GM23338 (cell line): ENCODE results near the gene DTHD1. TPM values are rescaled to one million over a fixed set of nuclear protein-coding genes. Genes with fewer than 3 reads are reported as not detected.

Experiments used
- ATAC-seq: fragments of 200-7000 bp; cut with Tn5 transposase; 3 replicates; pipeline ENCODE4 v1.9.1; 2020
- DNase-seq: peaks from one replicate; pipeline ENCODE4 v3.0.0-alpha.2; 2015; ENCODE audit warnings: low spot score
- H2AFZ ChIP-seq: fragments of 200-600 bp; sonication (generic); 2 replicates; pipeline ENCODE4 v1.8.0; 2016; ENCODE audit warnings: antibody characterized with exemption, mild to moderate bottlenecking, moderate library complexity
- H3F3A ChIP-seq: fragments of 200-600 bp; sonication (generic); replicated peaks from 2 replicates; pipeline ENCODE4 v1.8.0; 2017; ENCODE audit warnings: antibody characterized with exemption, mixed run types, low read depth
- H3K27ac ChIP-seq: fragments of 200-600 bp; sonication (generic); 2 replicates; pipeline ENCODE4 v1.6.1; 2016; ENCODE audit warnings: low read depth
- H3K27me3 ChIP-seq: fragments of 200-600 bp; sonication (generic); 2 replicates; pipeline ENCODE4 v1.8.0; 2016; ENCODE audit warnings: mild to moderate bottlenecking, mixed run types, moderate library complexity; ENCODE audit not compliant: insufficient read depth
- H3K36me3 ChIP-seq: fragments of 200-600 bp; sonication (generic); 2 replicates; pipeline ENCODE4 v1.8.0; 2016; ENCODE audit warnings: mild to moderate bottlenecking; ENCODE audit not compliant: insufficient read depth
- H3K4me1 ChIP-seq: fragments of 200-600 bp; sonication (generic); 2 replicates; pipeline ENCODE4 v1.8.0; 2016; ENCODE audit warnings: mild to moderate bottlenecking, moderate library complexity; ENCODE audit not compliant: insufficient read depth
- H3K4me2 ChIP-seq: fragments of 200-600 bp; sonication (generic); 2 replicates; pipeline ENCODE4 v1.7.1; 2017; ENCODE audit warnings: mixed run types
- H3K4me3 ChIP-seq: fragments of 200-600 bp; sonication (generic); 2 replicates; pipeline ENCODE4 v1.6.1; 2016; ENCODE audit warnings: mixed run types
- H3K79me2 ChIP-seq: fragments of 200-600 bp; sonication (generic); replicated peaks from 2 replicates; pipeline ENCODE4 v1.8.0; 2017; ENCODE audit warnings: mild to moderate bottlenecking; ENCODE audit not compliant: insufficient read depth
- H3K9me2 ChIP-seq: fragments of 200-600 bp; sonication (generic); 2 replicates; pipeline ENCODE4 v1.8.0; 2017; ENCODE audit not compliant: insufficient read depth
- H4K20me1 ChIP-seq: fragments of 200-600 bp; sonication (generic); replicated peaks from 2 replicates; pipeline ENCODE4 v1.8.0; 2017; ENCODE audit warnings: mild to moderate bottlenecking; ENCODE audit not compliant: insufficient read depth
- H3K27ac Mint-ChIP-seq: 2 replicates; pipeline ENCODE4 v1.8.0; 2020; ENCODE audit warnings: inconsistent platforms, mild to moderate bottlenecking, moderate library complexity, mixed read lengths
- H3K27me3 Mint-ChIP-seq: 3 replicates; pipeline ENCODE4 v1.8.0; 2022; ENCODE audit warnings: low read depth, mild to moderate bottlenecking, moderate library complexity, mixed read lengths, inconsistent platforms; ENCODE audit not compliant: insufficient read depth, poor library complexity
- H3K36me3 Mint-ChIP-seq: 3 replicates; pipeline ENCODE4 v1.8.0; 2021; ENCODE audit warnings: low read depth, mild to moderate bottlenecking, inconsistent platforms, moderate library complexity, mixed read lengths
- H3K4me1 Mint-ChIP-seq: 3 replicates; pipeline ENCODE4 v1.8.0; 2020; ENCODE audit warnings: mild to moderate bottlenecking, inconsistent platforms, mixed read lengths
- H3K4me3 Mint-ChIP-seq: 3 replicates; pipeline ENCODE4 v1.8.0; 2021; ENCODE audit warnings: moderate library complexity, mild to moderate bottlenecking, inconsistent platforms, mixed read lengths
- H3K9me3 Mint-ChIP-seq: 3 replicates; pipeline ENCODE4 v1.8.0; 2020; ENCODE audit warnings: moderate library complexity, mild to moderate bottlenecking, inconsistent platforms, mixed read lengths
- CREB1 ChIP-seq: fragments of 250-450 bp; sonication (Bioruptor Pico); IDR thresholded peaks from 2 replicates; pipeline ENCODE4 v1.5.0; 2020; ENCODE audit warnings: low read depth, mild to moderate bottlenecking, moderate library complexity
- EZH2 ChIP-seq: fragments of 200-600 bp; sonication (generic); IDR thresholded peaks from one replicate; pipeline ENCODE4 v1.8.0; 2017; ENCODE audit warnings: antibody characterized with exemption, mild to moderate bottlenecking, low read depth; ENCODE audit not compliant: unreplicated experiment
- JUNB ChIP-seq: IDR thresholded peaks from one replicate; pipeline ENCODE4 v1.6.1; 2016; ENCODE audit warnings: antibody characterized with exemption; ENCODE audit not compliant: unreplicated experiment
- NANOG ChIP-seq: IDR thresholded peaks from 2 replicates; pipeline ENCODE4 v1.6.1; 2016; ENCODE audit warnings: antibody characterized with exemption, borderline replicate concordance
- ZNF331 ChIP-seq: fragments of 250-450 bp; sonication (Bioruptor Pico); IDR thresholded peaks from 2 replicates; pipeline ENCODE4 v1.5.0; 2020; ENCODE audit warnings: low read depth, mild to moderate bottlenecking, moderate library complexity
- polyA plus RNA-seq: library from polyadenylated mRNA; unstranded; fragments of >200 nt; fragmentation: Nextera tagmentation; extraction: Ambion mirVana; gene quantifications from 2 replicates; pipeline ENCODE4 v1.2.1, GENCODE V29; 2016
- total RNA-seq: library from RNA; depleted of rRNA; stranded (reverse); fragments of >200 nt; shearing (Covaris generic); gene quantifications from 2 replicates; pipeline ENCODE4 v1.2.3, GENCODE V29; 2014
- TF ChIP-seq, protein P1 (sequence below), 2 experiments: fragments of 200-600 bp in 1 of 2; sonication (generic) in 1 of 2; conservative IDR thresholded peaks; 2 replicates each; pipeline versions ENCODE4 v1.5.1 to v1.6.1; 2016 to 2017; ENCODE audit warnings: antibody characterized with exemption in 2 of 2, low read depth in 2 of 2, mild to moderate bottlenecking in 2 of 2, moderate library complexity in 1 of 2
- TF ChIP-seq, protein P2 (sequence below): IDR thresholded peaks from one replicate; pipeline ENCODE4 v1.6.1; 2018; ENCODE audit warnings: antibody characterized with exemption; ENCODE audit not compliant: unreplicated experiment

The DTHD1 gene
- total and polyA plus RNA-seq, 2 experiments from 2014 or later: not detected

DNA sequence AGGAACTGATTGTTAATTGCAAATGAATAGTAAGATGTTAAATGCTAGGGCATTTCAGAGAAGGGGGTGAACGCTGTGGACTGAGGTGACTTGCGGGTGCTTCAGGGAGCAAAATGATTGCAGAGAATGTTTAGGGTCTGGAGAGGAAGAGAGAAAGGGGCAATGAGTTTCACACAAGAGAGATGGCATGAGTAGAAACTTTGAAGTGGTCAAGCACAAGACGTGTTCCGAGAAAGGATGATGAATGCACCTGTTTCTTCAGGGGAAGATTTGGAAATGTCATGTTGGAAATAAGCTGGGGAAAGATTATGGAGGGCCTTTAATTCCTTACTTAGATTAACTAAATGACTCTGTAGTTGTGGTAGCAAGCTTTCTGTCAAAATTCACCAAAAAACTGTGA lies 43.4 kb downstream of the DTHD1 start:
- no peak for TF ChIP-seq JUNB
- TF ChIP-seq ZNF331 (CRISPR knock-in tag): no peak
- TF ChIP-seq, protein P1, sequence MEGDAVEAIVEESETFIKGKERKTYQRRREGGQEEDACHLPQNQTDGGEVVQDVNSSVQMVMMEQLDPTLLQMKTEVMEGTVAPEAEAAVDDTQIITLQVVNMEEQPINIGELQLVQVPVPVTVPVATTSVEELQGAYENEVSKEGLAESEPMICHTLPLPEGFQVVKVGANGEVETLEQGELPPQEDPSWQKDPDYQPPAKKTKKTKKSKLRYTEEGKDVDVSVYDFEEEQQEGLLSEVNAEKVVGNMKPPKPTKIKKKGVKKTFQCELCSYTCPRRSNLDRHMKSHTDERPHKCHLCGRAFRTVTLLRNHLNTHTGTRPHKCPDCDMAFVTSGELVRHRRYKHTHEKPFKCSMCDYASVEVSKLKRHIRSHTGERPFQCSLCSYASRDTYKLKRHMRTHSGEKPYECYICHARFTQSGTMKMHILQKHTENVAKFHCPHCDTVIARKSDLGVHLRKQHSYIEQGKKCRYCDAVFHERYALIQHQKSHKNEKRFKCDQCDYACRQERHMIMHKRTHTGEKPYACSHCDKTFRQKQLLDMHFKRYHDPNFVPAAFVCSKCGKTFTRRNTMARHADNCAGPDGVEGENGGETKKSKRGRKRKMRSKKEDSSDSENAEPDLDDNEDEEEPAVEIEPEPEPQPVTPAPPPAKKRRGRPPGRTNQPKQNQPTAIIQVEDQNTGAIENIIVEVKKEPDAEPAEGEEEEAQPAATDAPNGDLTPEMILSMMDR (conservative IDR thresholded peaks at IDR 0.05; ENCODE audit: low read depth in 2 of 2): no peak
- no peak for TF ChIP-seq NANOG
- TF ChIP-seq, protein P2, sequence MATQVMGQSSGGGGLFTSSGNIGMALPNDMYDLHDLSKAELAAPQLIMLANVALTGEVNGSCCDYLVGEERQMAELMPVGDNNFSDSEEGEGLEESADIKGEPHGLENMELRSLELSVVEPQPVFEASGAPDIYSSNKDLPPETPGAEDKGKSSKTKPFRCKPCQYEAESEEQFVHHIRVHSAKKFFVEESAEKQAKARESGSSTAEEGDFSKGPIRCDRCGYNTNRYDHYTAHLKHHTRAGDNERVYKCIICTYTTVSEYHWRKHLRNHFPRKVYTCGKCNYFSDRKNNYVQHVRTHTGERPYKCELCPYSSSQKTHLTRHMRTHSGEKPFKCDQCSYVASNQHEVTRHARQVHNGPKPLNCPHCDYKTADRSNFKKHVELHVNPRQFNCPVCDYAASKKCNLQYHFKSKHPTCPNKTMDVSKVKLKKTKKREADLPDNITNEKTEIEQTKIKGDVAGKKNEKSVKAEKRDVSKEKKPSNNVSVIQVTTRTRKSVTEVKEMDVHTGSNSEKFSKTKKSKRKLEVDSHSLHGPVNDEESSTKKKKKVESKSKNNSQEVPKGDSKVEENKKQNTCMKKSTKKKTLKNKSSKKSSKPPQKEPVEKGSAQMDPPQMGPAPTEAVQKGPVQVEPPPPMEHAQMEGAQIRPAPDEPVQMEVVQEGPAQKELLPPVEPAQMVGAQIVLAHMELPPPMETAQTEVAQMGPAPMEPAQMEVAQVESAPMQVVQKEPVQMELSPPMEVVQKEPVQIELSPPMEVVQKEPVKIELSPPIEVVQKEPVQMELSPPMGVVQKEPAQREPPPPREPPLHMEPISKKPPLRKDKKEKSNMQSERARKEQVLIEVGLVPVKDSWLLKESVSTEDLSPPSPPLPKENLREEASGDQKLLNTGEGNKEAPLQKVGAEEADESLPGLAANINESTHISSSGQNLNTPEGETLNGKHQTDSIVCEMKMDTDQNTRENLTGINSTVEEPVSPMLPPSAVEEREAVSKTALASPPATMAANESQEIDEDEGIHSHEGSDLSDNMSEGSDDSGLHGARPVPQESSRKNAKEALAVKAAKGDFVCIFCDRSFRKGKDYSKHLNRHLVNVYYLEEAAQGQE: no peak
- H3K4me3 Mint-ChIP-seq: no peak overlapping the region
- Histone ChIP-seq H2AFZ (no peak overlapping the region), H4K20me1 (no peaks in the 10 kb centered on the region), H3K4me2 (no peak overlapping the region), H3K4me3 (no peak overlapping the region), H3K27ac (no peak overlapping the region), H3K36me3 (no peaks in the 10 kb centered on the region), H3K79me2 (no peaks in the 10 kb centered on the region), H3F3A (no peaks in the 10 kb centered on the region), H3K4me1 (no peaks in the 10 kb centered on the region), H3K27me3 (no peaks in the 10 kb centered on the region), H3K9me2 (0 out of 2 replicates have a peak, but pooled peaks cover 2% of the 10 kb centered on the region)
- H3K27ac Mint-ChIP-seq: no peak overlapping the region
- DNase-seq (no peak), ATAC-seq (no peak)
- peaks cover 3% of the 10 kb centered on the region for H3K27me3 Mint-ChIP-seq
- no peaks in the 10 kb centered on the region for H3K4me1 Mint-ChIP-seq
- no peaks in the 10 kb centered on the region for H3K36me3 Mint-ChIP-seq
- no peaks in the 10 kb centered on the region; the same call in 2 of the 3 replicates for H3K9me3 Mint-ChIP-seq

DNA sequence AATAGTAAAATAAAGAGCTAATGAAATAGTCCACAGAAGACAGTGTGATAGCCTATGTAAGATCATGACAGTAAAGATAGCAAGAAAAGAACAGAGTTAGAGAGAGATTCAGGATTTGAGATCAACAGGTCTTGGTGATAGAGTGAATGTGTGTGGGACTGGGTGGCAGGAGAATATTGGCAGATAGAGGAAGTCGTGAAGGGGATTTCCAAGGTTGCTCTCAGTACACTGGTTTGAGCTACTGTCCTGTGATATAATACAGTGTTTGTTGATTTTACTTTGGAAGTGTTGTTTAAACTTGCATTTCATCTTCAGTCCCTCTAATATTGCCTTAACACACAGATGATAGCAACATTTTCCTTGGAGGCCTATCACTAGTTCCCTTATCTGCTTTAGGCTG lies 44.1 kb downstream of the DTHD1 start:
- H3K4me2 ChIP-seq: no peak overlapping the region
- DNase-seq (no peak), ATAC-seq (no peak)
- no peaks in the 10 kb centered on the region for H3K36me3 Mint-ChIP-seq
- no peak overlapping the region for H3K4me3 Mint-ChIP-seq
- H3K4me3 ChIP-seq: no peak overlapping the region
- no peak overlapping the region for H3K27ac ChIP-seq
- H3K79me2 ChIP-seq: no peaks in the 10 kb centered on the region
- H3K36me3 ChIP-seq: no peaks in the 10 kb centered on the region
- no peaks in the 10 kb centered on the region for H3K9me3 Mint-ChIP-seq
- H4K20me1 ChIP-seq: no peaks in the 10 kb centered on the region
- H3K4me1 Mint-ChIP-seq: no peaks in the 10 kb centered on the region
- no peak overlapping the region for H3K27ac Mint-ChIP-seq
- peaks cover 3% of the 10 kb centered on the region for H3K27me3 Mint-ChIP-seq
- no peaks in the 10 kb centered on the region for H3K4me1 ChIP-seq
- H2AFZ ChIP-seq: peak overlapping the region; percentile 4; the same call in 1 of the 2 replicates
- H3K9me2 ChIP-seq: 0 out of 2 replicates have a peak, but pooled peaks cover 2% of the 10 kb centered on the region
- H3K27me3 ChIP-seq: no peaks in the 10 kb centered on the region
- H3F3A ChIP-seq: no peaks in the 10 kb centered on the region
- TF ChIP-seq ZNF331 (CRISPR knock-in tag): no peak
- TF ChIP-seq, protein P1 (conservative IDR thresholded peaks at IDR 0.05; ENCODE audit: low read depth in 2 of 2): no peak
- no peak for TF ChIP-seq CREB1
- TF ChIP-seq EZH2: no peak
